Measurements from ENCODE around the gene TMEM80.
"Not testable (repeated sequence)": the region's sequence is repeated elsewhere in the genome, so short reads cannot be mapped to it uniquely, and the experiment has no call there.

Gene TMEM80

DNA sequence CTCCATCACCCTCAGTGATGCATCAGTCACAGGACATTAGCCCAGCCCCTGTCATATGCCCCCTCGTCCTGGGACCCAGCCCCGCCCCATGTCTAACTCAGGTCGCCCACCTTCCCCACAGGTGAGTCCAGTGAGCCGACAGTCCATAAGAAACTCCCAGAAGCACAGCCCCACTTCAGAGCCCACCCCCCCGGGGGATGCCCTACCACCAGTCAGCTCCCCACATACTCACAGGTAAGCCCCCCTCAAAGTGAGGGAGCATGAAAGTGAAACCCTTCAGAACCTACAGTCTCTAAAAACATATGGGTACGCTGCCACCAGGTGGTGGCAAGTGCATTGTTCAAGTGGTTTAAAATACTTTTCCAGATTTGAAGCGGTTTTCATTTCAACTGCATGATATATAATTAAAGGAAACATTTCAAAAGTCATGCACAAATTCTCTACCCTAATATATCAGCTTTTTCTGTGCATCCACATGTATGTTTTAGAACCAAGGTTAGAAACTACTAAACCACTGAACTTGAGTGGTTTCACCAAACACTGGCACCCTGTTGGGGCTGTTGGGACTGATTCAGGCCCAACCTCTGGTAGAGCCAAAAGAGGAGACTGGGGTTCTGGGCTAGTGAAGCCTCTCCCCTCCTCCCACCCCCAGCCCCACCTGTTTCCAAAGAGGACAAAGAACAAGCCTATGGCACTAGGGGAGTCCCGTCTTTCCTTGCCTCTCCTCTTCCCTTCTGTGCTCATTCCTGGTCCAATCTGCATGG, 27.7 kb downstream of the TMEM80 start:
- DNase-seq, result peak; percentile 30

DNA sequence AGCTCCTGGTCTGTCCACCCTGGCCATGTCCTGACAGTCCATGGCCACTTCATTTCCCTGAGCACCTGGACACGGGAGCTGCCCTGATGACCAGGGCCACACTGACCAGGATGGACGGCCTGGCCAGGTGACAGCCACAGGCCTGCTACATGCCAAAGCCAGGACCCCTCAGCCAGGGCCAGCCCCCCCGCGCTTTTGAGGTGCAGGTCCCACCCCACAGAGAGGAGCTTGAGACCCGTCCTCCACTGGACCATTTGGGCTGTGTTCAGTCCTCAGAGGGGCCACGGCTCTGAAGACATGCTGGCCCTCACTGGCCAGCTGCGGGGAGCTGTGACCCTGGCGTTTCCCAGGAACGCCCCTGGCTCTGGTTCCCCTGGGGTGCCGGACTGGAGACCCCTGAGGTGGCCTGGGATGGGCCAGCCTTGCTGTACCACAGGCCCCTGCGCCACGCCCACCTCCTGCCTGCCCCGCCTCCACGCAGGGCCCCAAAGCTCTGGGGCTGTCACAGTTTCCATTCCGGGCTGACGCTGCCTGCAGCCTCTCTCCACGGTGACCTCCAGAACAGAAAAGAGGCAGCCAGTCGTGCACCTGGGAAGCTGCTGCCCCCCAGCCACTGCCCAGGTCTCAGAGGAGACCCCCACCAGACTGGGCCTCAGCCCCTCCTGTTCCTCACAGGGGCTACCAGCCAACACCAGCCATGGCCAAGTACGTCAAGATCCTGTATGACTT, 28.6 kb downstream of the TMEM80 start:
- DNase-seq, result no peak

DNA sequence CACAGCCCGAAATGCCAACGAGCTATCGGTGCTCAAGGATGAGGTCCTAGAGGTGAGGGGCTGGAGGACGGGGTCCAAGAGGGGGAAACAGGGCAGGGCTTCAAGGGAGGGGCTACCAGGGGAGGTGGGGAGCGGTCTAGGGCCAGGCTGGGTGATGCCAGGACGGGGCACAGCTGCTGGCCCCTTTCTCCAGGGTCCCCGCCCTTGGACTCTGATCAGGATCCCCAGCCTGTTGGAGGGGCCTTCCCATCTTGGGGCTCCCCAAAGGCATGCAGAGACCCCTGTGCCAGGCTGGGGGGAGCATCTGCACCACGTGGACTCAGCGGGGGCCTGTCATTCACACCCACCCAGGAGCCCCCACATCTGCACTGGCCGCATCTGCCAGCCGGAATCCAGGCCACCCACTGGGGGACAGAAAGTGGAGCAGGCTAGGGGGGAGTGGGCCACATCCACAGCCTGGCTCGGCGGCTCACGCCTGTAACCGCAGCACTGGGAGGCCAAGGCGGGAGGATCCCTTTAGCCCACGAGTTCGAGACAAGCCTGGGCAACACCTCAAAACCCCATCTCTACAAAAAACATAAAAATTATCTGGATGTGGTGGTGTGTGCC, 29.3 kb downstream of the TMEM80 start:
- DNase-seq, result no peak

- no peak for DNase-seq
Observed at GRCh38 chr11:725624-726202, 30.1 kb downstream of the TMEM80 start.

- DNase-seq, result no peak
Observed at GRCh38 chr11:726278-727220, 30.9 kb downstream of the TMEM80 start.

DNA sequence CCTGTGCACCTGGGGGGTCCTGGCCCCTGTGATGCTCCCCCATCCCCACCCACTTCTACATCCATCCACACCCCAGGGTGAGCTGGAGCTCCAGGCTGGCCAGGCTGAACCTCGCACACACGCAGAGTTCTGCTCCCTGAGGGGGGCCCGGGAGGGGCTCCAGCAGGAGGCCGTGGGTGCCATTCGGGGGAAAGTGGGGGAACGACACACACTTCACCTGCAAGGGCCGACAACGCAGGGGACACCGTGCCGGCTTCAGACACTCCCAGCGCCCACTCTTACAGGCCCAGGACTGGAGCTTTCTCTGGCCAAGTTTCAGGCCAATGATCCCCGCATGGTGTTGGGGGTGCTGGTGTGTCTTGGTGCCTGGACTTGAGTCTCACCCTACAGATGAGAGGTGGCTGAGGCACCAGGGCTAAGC, 31.7 kb downstream of the TMEM80 start:
- no peak for DNase-seq

DNA sequence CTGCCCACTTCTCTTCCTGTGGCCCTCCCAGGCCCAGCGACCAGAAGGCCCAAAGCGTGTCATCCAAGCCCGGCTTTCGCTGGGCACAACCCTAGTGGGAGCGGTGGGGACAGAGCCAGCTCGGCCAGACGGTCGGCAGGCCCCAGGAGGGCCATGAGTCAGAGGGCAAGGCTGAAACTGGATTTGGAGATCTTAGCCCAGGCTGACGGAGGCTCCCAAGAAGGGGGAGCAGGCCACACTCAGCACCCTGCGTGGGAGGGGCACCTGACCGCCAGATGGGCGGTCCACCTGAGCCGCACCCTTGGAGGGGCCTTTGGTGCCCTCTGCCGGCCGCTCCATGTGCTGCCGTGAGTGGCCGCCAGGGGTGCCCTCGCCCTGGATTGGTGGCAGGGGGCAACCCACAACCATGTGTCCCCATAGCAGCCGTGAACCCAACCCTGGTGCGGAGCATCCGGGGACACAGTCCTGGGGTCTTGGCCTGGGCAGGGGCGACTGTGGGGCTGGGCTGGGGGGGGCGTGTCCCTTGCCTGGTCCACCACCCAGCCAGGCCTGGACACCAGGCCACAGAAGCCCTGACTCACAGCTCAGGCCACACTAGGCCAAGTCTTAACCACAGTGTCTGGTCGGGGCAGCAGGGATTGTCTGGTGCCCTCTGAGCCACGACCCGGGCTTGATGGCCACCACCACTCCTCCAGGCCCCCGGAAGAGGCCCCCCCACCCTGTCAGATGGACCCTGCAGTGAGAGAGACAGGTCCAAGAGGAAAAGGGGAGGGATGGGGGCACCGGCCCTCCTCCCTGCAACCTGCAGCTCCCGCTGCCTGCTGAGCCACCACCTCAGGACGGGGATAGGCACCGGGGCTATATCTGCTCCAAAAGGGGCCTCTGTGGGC, 32.5 kb downstream of the TMEM80 start:
- DNase-seq, result peak; percentile 51

DNA sequence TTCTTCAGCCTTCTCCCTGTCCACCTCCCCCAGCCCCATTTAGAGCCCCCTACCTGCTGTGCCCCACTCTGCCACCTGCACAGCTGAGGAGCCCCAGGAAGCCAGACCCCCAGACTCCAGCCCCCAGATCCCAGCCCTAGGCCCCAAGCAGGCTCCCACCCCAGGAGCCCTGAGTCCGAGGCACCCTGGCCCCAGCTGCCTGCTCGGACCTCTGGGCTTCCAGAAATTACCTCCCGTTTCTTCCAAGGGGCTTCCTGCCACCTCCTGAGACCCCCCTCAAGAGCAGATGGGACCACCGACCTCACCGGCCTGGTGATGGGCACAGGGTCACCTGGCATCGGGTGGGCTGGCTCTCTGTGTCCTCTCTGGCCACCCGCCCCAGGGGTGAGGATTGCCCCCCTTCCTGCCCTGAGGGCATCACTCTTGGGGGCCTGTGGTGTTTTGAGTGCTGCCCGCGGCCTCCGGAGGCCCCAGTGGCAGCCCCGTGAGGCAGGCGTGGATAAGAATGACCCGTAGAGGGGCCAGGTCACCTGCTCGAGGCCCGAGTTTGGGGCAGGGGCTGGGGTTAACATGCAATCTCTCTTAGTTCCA, 33.4 kb downstream of the TMEM80 start:
- no peak for DNase-seq

DNA sequence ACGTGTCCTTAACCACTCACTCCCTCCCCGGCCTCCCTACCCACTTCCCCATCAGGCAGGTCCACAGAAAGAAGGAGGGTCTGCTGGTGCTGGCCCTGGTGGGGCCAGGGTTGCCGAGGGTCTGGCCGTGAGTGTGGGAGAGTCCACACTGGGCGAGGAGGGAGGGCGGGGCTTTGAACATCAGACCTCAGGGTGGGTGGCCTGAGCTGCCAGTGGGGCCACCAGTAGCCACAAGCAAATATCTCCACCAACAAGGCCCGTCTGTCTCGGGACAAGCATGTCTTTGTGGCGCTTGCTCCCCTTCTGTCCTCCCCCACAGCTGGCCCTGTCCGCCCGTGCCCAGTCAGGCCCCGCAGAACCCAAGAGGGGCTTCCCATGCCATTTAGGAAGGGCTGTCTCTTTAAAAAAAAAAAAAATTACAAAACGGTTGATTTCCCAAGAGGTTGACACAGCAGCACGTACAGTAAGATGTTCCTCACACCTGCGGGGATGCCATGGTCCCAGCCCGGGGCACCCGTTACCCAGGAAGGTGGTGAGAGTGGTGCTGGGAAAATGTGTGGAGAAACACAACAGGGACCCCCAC, 34.0 kb downstream of the TMEM80 start:
- DNase-seq, result no peak

GRCh38 chr11:733072-733471, 37.5 kb downstream of the TMEM80 start:
- no peak for DNase-seq

GRCh38 chr11:734541-734940, 38.9 kb downstream of the TMEM80 start:
- not testable (repeated sequence) for DNase-seq

GRCh38 chr11:737366-737765, 41.8 kb downstream of the TMEM80 start:
- no peak for DNase-seq

- DNase-seq, result not testable (repeated sequence)
Observed at GRCh38 chr11:737899-738298, 42.3 kb downstream of the TMEM80 start.

- DNase-seq, result no peak
Observed at GRCh38 chr11:742156-742546, 46.5 kb downstream of the TMEM80 start.

- no peak for DNase-seq
Observed at GRCh38 chr11:742571-743201, 47.1 kb downstream of the TMEM80 start.

DNA sequence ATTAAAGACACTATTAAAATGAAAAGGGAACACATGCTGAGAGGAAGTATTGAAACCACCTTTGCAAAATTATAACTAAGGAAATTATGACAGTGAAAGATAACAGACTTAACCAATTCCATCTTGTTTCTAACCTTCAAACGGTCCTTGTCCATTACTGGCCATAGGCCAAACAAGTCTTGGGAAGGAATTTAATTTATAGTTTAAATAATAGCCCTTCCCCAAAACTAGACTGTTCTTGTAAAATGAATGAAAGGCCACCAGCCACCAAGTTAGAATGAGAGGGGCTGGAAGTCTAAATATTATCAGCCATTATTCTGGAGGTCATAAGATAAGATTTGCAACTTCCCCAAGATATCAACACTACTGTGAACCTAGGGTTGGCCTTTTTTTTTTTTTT, 49.8 kb downstream of the TMEM80 start:
- DNase-seq, result no peak

DNA sequence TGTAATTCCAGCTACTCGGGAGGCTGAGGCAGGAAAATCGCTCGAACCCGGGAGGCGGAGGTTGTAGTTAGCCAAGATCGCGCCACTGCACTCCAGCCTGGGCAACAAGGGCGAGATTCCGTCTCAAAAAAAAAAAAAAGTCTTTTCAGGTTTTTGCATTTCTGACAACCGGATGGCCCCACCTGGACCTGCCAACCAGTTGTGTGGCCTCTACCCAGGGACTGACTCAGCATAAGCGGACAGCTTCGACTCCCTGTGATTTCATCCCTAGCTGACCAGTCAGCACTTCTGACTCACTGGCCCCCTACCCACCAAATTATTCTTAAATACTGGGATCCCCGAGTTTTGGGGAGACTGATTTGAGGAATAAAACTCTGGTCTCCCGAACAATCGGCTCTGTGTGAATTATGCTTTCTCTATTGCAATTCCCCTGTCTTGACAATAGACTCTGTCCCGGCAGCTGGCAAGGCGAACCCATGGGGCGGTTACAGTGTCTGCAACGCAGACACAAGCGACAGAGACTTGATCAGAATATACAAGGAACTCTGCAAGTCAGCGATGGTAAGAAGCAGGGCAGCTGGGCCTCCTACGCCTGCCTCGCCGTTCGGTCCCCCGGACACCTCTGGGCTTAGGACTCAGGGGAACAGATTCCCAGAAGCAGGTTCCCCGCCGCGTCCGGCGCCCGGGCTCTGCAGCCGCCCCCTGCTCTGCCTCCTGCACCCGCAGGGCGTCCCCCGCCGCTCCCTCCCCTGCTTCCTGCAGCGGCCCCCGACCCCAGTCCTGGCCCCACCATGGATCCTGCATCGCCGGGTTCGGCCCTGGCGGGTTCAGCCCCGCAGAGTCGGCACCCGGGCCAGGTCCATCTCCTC, 50.9 kb downstream of the TMEM80 start:
- DNase-seq, result no peak

- peak; percentile 77 for DNase-seq
Observed at GRCh38 chr11:747158-748006, 51.8 kb downstream of the TMEM80 start, which contains the start of gene TALDO1. TALDO1 (plus strand) TSS chr11:747464; CDS start chr11:747482, 18 bp downstream.

Measured in amniotic stem cell (primary cell).